ENCODE data around the gene NEUROG1.
"Not testable (repeated sequence)": the region's sequence is repeated elsewhere in the genome, so short reads cannot be mapped to it uniquely, and the experiment has no call there.

Gene NEUROG1

GRCh38 chr5:135534609-135535419 is 950 bp downstream of the NEUROG1 start:
- no peak for DNase-seq

GRCh38 chr5:135533794-135534193 is 2.0 kb downstream of the NEUROG1 start:
- DNase-seq, result no peak

GRCh38 chr5:135533334-135533733 is 2.4 kb downstream of the NEUROG1 start:
- peak; percentile 22 for DNase-seq

- DNase-seq, result not testable (repeated sequence)
Observed at GRCh38 chr5:135529576-135529975, 6.2 kb downstream of the NEUROG1 start.

GRCh38 chr5:135526924-135527323 is 8.8 kb downstream of the NEUROG1 start:
- no peak for DNase-seq

GRCh38 chr5:135521964-135522363 is 13.8 kb downstream of the NEUROG1 start:
- DNase-seq, result no peak

GRCh38 chr5:135517631-135518030 is 18.1 kb downstream of the NEUROG1 start:
- no peak for DNase-seq

GRCh38 chr5:135514116-135514515 is 21.6 kb downstream of the NEUROG1 start:
- DNase-seq, result no peak

- DNase-seq, result no peak
Observed at GRCh38 chr5:135511761-135512575, 23.8 kb downstream of the NEUROG1 start.

GRCh38 chr5:135509995-135510394 is 25.8 kb downstream of the NEUROG1 start:
- no peak for DNase-seq

GRCh38 chr5:135508496-135509005 is 27.2 kb downstream of the NEUROG1 start:
- DNase-seq, result no peak

- no peak for DNase-seq
Observed at GRCh38 chr5:135505973-135506372, 29.8 kb downstream of the NEUROG1 start.

- peak; percentile 29 for DNase-seq
Observed at GRCh38 chr5:135504376-135504775, 31.4 kb downstream of the NEUROG1 start.

- DNase-seq, result peak; percentile 30
Observed at GRCh38 chr5:135503871-135504270, 31.9 kb downstream of the NEUROG1 start.

- no peak for DNase-seq
Observed at GRCh38 chr5:135502836-135503520, 32.8 kb downstream of the NEUROG1 start.

GRCh38 chr5:135501965-135502364 is 33.8 kb downstream of the NEUROG1 start:
- no peak for DNase-seq

GRCh38 chr5:135498637-135498995 is 37.1 kb downstream of the NEUROG1 start:
- no peak for DNase-seq

- DNase-seq, result no peak
Observed at GRCh38 chr5:135497971-135498636, 37.7 kb downstream of the NEUROG1 start.

GRCh38 chr5:135495531-135495930 is 40.2 kb downstream of the NEUROG1 start:
- DNase-seq, result not testable (repeated sequence)

- no peak for DNase-seq
Observed at GRCh38 chr5:135494196-135494595, 41.6 kb downstream of the NEUROG1 start.

GRCh38 chr5:135493406-135494180 is 42.2 kb downstream of the NEUROG1 start:
- DNase-seq, result no peak

- DNase-seq, result no peak
Observed at GRCh38 chr5:135492319-135492626, 43.5 kb downstream of the NEUROG1 start.

Data from islet precursor cell (in vitro differentiated cells).